ENCODE data around the gene TANGO6.
"Not testable (repeated sequence)": the region's sequence is repeated elsewhere in the genome, so short reads cannot be mapped to it uniquely, and the experiment has no call there.

Gene TANGO6

DNA sequence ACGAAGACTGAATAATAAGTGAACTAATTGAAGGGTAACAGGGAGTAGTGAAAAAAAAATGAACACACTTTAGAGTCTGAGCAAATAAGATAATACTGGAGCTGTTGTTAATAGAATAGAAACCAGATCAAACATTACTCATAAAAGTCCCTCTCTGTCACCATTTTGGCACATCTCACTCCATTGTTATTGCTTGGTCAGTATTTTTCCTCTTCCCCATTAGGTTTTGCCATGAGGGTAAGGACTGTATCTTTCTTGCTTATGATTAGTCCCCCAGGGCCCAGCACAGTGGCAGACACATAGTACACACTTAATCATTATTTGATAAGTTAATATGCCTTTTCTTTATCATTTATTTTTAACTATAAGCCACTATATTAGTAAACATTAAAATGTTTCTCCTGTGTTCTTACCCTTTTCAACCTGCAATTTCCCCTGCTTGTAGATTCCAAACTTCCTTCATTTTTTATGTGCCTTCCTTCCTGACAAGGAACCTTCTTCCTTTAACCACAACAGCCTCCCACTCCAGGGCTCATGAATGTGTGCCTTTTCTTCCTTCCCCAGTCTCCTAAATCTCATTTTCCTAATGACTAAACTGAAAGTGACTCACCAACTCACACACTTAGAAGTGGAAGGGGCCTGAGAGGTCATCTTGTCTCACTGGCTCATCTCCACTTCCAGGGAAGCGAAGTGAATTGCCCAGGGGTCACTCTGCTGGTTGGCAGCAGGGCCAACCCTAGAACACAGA, 173.9 kb downstream of the TANGO6 start:
- peak; percentile 85 for DNase-seq

DNA sequence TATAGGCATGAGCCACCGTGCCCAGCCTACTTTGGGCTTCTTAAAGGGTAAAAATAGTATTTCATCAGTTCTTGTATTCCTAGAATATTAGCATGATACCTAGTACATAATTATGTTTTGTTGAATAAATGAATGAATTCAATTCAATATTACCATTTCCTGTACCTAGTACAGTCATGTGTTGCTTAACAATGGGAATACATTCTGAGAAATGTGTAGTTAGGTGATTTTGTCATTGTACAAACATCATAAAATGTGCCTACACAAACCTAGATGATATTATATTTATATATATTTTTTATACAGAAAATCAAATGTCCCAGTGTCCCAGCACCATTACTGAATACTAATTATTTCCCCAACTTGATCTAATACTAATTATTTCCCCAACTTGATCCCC, 176.5 kb downstream of the TANGO6 start:
- DNase-seq, result no peak

DNA sequence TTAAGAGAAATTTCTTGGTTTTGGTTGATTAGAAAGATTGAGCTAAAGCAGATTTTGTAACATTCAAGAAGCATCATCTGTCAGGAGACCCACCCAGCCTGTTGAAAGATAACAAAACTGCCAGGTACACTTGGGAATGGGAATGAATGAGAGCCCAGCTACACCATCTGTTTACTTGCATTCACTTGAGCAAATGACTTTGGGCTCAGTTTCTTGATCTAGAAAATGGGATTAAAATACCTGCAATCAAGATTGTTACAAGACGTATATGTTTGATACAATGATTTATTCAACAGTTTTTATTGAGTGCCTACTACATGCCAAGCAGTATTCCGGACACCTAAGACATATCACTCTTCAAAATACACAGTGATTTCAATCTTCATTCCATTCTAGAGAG, 185.8 kb downstream of the TANGO6 start:
- DNase-seq, result no peak

DNA sequence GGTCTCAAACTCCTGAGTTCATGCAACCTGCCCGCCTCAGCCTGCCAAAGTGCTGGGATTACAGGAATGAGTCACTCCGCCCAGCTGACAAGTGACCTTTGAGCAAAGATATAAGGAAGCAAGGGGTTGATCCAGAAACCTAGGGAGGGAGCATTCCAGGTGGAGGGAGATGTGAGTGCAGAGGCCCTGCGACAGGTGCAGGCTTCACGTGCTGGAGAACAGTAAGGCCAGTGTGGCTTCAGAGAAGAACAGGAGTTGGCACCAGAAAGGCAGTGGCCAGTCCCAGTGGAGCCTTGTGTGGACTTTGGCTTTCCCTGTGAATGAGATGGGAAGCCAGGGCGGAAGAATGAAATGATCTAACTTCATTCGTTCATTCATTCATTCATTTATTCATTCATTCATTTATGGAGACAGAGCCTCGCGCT, 188.6 kb downstream of the TANGO6 start:
- no peak for DNase-seq

DNA sequence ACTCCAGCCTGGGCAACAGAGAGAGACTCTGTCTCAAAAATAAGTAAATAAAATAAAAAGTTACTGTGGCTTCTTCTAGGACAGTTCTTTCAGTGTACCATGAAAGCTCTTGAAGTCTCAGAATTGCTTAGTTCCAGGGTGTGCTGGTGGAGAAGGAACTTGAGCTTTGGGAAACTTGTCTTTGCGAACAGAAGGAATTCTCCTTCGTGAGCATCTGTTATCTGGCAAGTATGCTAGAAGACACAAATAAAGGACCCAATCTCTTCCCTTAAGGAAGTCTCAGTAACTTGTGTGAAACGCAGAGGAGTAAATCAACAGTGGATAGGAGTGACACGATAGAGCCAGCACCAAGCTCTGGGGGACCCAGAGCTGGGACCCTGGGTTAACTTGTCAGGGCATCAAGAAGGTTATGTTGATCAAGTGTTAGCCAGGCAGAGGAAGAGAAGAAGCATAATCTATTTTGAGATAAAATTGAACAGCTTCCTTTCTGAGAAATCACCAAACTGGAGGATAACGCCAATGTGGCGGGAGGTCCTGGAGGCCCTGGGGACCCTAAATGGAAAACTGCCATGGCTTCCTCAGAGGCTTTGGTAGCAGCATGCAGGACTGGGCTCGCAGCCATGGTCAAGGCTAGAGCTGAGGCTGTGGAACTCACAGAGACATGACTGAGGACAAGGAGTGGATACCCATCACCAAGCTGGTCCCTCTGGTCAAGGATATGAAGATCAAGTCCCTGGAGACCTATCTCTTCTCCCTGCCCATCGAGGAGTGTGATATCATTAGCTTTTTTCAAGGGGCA, 190.0 kb downstream of the TANGO6 start:
- no peak for DNase-seq

DNA sequence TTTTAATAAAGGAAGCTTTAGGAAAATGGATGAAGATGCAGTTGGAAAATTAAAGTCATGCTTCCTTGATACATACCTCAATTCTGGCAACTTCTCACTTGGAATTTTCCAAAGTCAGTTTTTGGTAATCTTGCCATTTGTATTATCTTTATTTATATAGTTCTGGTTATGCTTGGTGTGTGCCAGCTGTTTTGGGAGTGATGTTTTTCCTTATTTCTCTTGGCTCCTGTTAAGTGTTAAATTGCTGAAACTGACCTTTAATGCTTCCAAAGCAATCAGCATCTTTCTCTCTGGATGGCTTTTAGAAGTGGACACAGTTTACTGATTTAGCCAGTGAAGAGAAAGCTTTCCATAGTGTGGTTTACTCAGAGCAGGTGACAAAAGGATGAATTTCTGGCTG, 192.0 kb downstream of the TANGO6 start:
- no peak for DNase-seq

DNA sequence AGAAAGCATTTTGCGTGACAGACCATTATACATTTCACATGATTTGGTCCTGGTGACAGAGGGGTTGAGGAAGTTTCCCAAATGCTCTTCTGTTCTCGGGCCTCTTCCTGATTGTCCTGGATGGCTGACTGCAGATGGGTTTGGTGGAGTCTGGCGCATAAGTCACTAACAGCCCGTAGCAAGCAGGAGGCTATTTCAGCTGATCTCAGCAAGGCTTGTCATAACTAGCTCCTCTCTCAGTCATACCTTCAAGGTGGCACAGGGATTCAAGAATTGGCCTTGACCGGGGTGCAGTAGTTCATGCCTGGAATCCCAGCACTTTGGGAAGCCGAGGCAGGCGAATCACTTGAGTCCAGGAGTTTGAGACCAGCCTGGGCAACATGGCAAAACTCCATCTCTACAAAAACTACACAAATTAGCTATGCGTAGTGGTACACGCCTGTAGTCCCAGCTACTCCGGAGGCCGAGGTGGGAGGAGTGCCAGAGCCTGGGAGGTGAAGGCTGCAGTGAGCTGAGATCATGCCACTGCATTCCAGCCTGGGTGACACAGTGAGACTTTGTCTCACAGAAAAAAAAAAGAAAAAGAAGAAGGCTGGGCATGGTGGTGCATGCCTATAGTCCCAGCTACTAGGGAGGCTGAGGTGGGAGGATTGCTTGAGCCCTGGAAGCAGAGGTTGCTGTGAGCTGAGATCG, 193.2 kb downstream of the TANGO6 start:
- DNase-seq, result no peak

DNA sequence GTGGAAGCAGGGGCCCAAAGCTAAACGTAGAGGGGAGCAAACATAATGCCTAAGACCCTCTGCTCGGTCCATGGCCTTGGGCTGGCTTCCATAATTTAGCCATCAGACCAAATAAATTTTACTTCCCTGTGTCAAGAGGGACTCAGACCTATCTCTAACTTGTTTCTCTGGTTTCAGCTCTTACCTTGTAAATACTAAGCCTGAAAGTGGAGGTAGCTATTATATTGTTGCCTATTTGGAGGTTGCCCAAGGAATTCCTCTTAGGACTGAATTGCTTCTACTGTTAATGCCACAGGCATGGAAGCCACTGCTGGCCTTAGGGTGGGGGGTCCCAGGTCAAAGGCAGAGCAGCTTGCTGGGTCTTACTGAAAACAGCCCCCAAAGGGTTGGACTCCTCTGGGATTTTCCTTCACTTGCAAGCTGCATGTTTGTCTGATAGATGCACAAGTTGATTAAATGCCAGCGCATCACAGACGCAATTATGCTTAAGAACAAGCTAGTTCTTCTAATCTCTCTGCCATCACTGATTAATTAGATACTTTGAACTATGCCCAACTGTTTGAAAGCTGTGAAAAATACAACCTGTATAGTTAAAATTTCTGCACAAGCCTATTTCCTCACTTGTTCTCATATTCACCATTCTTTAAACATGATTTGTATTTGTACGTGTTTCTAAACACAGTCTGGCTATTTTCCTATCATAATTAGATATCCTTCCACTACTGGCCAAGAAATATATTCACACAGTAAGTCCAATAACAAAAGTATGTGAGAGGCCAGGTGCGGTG, 194.2 kb downstream of the TANGO6 start:
- DNase-seq, result no peak

DNA sequence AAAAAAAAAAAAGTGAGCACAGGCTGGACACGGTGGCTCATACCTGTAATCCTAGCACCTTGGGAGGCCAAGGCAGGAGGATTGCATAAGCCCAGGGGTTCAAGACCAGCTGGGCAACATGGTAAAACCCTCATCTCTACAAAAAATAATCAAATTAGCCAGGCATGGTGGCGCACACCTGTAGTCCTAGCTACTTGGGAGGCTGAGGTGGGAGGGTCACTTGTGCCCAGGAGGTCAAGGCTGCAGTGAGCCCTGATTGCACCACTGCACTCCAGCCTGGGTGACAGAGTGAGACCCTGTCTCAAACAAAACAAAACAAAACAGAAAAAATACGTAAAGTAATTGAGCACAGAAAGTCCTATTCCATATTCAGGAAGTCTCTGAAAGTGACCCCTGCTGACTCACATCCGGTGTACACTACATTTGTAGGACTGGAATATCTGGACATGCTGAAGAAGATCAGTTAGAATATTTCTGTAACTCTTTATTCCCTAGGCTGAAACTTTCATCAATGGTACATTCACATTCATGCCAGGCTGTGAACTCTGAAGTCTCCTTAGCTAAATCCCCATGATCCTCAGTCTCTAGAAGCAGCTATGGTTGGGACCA, 196.1 kb downstream of the TANGO6 start:
- DNase-seq, result peak; percentile 44

DNA sequence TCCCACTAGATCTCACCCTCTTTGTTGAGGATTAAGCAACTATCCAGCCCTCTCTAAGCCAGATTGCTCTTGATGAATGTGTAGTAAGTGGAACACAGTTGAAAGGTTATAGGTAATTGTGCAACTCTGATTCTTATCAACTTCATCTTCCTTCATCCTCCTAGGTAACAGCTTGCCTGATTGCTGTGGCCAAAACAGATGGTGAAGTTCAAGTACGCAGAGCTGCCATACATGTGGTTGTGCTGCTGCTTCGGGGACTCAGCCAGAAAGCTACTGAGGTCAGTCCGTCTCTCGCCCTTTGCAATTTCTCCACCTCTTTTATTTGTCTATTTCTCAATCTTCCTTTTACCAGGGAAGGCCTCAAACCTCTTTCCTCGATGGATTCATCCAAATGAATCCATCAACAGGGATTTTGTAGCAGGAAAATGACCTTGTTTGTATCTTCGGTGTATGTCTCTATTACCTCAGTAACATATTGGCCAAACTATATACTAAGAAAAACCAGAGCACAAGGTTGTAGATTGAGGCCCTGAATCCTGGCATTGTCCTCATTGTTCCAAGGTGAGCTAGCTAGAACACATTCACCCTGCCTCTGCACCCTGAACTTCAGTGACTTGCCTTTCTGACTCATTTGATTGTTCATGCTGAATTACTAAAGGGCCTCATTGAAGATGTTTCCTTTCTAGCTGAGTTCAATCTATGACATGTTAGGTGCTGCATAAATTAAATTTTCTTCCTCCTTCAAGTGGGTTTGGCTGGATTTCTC, 197.0 kb downstream of the TANGO6 start:
- DNase-seq, result peak; percentile 31

DNA sequence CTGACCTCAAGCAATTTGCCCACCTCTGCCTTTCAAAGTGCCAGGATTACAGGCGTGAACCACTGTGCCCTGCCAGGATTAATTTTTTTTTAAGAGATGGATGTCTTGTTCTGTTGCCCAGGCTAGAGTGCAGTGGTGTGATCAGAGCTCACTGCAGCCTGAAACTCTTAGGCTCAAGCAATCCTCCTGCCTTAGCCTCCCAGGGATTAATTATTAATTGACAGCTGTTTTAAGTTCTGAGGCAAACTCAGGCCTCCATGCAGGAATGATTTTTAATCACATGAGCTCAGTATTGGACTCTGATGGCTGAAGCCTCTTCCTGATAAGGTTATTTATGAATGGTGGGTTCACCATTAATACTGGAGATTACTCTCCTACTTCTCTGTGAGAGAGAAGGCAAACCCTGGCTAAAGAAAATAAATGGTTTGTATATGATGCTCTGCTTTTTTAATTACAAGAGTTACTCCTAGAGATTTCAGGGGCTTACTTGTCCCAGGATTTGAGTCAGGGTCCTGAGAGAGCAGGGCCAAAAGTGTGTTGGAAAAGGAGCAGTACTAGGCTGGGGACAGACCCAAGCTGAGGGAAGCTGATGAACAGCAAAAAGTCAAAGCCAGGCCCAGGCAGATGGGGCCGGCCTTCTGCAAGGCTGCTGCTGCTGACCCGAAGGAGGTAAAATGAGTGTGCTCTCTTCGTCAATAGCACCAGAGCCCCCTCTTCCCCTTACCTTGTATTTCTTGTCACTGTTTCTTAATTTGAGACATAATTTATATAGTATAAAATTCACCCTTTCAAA, 205.2 kb downstream of the TANGO6 start:
- DNase-seq, result no peak

DNA sequence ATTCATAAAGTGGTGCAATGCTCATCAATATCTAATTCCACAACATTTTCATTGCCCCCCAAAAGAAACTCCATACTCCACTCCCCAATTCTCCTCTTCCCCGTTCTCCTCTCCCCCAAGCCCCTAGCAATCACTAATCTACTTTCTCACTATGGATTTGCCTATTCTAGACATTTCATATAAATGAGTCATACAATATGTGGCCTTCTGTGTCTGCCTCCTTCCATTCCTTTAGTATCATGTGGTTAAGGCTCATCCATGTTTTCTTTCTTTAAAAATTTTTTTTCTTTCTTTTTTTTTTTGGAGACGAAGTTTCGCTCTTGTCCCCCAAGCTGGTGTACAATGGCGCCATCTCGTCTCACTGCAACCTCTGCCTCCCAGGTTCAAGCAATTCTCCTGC, 205.8 kb downstream of the TANGO6 start:
- DNase-seq, result peak; percentile 74

DNA sequence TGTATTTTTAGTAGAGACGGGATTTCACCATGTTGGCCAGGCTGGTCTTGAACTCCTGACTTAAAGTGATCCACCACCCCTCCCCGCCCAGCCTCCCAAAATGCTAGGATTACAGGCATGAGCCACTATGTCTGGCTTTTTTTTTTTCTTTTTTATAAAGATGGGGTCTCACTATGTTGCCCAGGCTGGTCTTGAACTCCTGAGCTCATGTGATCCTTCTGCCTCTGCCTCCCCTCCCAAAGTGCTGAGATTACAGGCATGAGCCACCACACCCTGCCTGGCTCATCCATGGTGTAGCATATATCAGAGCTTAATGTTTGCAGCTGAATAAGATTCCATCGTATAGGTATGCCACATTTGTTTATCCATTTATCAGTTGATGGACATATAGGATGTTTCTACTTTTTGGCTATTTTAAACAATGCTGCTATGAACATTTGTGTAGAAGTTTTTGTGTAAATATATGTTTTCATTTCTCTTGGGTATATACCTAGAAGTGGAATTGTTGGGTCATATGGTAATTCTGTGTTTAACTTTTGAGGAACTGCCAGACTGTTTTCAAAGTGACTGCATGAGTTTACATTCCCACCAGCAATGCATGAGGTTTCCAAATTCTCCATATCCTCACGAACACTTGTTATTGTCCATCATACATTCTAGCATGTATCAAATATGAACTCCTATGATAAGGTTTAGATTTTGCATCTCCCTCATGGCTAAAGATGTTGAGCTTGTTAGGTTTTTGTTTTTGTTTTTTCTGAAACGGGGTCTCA, 206.5 kb downstream of the TANGO6 start:
- DNase-seq, result no peak

DNA sequence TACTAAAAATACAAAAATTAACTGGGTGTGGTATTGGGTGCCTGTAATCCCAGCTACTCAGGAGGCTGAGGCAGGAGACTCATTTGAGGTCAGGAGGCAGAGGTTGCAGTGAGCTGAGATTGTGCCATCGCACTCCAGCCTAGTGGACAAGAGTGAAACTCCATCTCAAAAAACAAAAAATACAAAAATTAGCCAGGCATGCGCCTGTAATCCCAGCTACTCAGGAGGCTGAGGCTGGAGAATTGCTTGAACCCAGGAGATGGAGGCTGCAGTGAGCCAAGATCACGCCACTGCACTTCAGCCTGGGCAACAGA, 208.1 kb downstream of the TANGO6 start:
- DNase-seq, result not testable (repeated sequence)

DNA sequence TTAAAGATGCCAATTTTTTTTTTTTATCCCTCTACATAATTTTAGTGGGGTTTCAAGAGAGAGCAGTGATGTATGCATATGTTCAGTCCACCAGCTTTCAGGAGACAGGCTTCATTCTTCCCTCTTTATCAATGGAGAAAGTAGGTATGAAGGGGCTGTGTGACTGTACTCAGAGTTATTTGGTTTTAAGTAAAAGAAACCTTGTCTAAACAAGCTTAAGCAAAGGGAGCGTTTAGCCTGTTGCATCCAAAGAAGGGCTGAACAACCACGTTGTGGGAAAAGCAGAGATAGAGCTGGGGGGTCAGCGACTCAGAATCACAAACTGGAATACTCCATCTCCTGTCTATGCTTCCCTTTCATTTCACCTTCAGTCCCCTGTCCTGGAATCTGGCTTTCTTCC, 211.7 kb downstream of the TANGO6 start:
- DNase-seq, result no peak

DNA sequence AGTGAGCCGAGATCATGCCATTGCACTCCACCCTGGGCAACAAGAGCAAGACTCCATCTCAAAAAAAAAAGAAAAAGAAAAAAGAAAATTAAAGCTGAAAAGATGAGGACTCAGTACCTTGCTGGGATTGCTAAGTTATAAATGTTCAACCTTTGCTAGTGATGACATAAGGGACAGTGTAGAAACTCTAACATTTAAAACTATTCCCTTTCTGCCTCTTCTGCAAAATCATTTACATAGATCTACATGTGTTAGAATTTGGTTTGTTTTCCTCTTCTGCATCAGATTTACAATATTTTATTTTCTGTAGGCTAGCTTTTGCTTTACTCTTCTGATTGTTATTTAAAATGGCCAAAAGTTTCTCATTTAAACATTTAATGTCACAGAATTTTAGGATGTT, 212.6 kb downstream of the TANGO6 start:
- no peak for DNase-seq

DNA sequence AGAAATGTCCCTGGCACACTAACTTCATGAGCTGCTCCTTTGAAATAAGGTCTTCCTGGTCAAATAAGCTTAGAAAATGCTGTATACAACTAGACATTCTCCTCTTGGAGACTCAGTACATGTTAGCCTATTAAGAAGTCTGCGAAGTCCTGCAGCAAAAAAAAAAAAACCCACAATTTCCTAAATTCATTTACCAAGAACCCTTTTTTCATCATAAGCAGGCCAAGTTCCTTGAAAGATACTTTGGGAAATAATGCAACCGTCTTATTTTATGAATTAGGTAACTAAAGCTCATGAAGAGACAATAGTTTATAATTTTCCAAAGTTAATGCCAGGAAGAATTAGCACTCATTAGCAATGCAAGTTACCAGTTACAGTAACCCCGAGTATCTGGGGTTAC, 213.1 kb downstream of the TANGO6 start:
- DNase-seq, result no peak

DNA sequence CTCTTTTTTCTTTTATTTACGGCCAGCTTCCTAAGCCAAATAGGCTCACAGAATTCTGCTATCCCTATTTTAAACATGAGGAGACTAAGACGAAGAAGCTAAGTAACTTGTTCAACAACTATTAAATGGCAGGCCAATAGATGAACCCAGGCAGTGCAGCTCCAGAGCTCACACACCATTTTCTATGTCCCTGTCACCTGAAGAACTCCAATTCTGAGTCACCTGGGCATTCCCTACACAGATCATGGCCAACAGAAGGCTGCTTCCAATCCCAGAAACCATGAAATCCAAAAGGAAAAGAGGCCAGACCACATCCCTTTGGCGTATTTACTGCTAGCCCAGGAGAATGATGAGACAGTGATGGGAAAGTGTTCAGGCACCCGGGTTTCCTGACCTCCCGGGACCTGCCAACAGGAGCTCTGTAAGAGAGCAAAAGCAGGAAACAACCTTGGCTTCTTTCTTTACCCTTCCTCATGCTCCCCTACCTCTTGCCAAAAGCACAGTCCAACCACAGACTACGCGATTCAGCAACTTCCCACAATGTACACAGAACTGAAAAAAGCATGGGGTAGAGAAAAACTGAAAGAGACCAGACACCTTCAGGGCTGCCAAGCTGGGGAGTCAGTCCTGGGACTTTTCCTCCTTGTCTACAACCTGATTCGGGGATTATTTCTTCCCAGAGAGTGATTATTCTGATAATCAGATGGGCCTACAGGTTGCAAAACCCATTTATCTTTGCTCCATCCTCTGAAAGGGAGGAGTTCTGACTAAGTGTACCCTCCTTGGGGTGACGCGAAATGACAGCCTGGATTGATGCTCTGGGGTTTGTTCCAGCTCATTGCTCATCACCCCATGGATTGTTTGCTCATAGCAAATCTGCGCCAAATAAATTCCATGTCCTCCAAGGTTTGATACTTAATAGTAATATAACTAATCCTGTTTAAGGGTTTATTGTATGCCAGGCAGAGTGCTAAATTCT, 214.4 kb downstream of the TANGO6 start:
- peak; percentile 89 for DNase-seq

DNA sequence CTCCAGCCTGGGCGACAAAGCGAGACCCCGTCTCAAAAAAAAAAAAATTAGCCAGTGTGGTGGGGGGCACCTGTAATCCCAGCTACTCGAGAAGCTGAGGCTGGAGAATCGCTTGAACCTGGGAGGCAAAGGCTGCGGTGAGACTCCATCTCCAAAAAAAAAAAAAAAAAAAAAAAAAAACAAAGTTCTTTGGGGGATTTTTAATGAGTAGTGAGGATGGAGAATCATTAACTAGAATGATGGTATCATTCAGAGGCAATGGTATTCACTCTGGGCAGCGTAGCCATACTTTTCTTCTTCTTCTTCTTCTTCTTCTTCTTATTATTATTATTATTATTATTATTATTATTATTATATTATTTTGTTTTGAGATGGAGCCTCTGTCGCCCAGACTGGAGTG, 220.2 kb downstream of the TANGO6 start:
- not testable (repeated sequence) for DNase-seq
